GM21825 (cell line): ENCODE data around the gene STK32B.
"Not testable (repeated sequence)": the region's sequence is repeated elsewhere in the genome, so short reads cannot be mapped to it uniquely, and the experiment has no call there.

Experiments
- ATAC-seq: cut with Tn5 transposase; IDR thresholded peaks from one replicate; pipeline ENCODE4 v1.9.1; 2021; ENCODE audit warnings: mild to moderate bottlenecking, moderate library complexity; ENCODE audit not compliant: unreplicated experiment

STK32B gene

GRCh38 chr4:5157791-5158770, 106.8 kb downstream of the STK32B start:
- ATAC-seq, result no peak

- no peak for ATAC-seq
Measured at GRCh38 chr4:5158825-5159224, 107.5 kb downstream of the STK32B start.

- ATAC-seq, result no peak
Measured at GRCh38 chr4:5160668-5161067, 109.4 kb downstream of the STK32B start.

- no peak for ATAC-seq
Measured at GRCh38 chr4:5162909-5163508, 111.7 kb downstream of the STK32B start.

- no peak for ATAC-seq
Measured at GRCh38 chr4:5164221-5164912, 113.1 kb downstream of the STK32B start.

GRCh38 chr4:5165420-5166369, 114.4 kb downstream of the STK32B start:
- no peak for ATAC-seq

GRCh38 chr4:5166377-5166776, 115.1 kb downstream of the STK32B start:
- no peak for ATAC-seq

GRCh38 chr4:5168891-5169290, 117.6 kb downstream of the STK32B start:
- no peak for ATAC-seq

GRCh38 chr4:5175836-5176235, 124.6 kb downstream of the STK32B start:
- ATAC-seq, result not testable (repeated sequence)

- no peak for ATAC-seq
Measured at GRCh38 chr4:5184606-5185005, 133.3 kb downstream of the STK32B start.

GRCh38 chr4:5185551-5185950, 134.3 kb downstream of the STK32B start:
- no peak for ATAC-seq

- ATAC-seq, result no peak
Measured at GRCh38 chr4:5186271-5187064, 135.2 kb downstream of the STK32B start.

- ATAC-seq, result no peak
Measured at GRCh38 chr4:5188130-5188529, 136.8 kb downstream of the STK32B start.

- no peak for ATAC-seq
Measured at GRCh38 chr4:5191831-5192230, 140.6 kb downstream of the STK32B start.

GRCh38 chr4:5192271-5192670, 141.0 kb downstream of the STK32B start:
- no peak for ATAC-seq

GRCh38 chr4:5192678-5193077, 141.4 kb downstream of the STK32B start:
- no peak for ATAC-seq

GRCh38 chr4:5198656-5199541, 147.6 kb downstream of the STK32B start:
- no peak for ATAC-seq

GRCh38 chr4:5199912-5200311, 148.6 kb downstream of the STK32B start:
- ATAC-seq, result no peak

- ATAC-seq, result no peak
Measured at GRCh38 chr4:5200513-5200912, 149.2 kb downstream of the STK32B start.
